Measurements from ENCODE around the gene ATP6V0D1. TPM values are rescaled to one million over a fixed set of nuclear protein-coding genes. Genes with fewer than 3 reads are reported as not detected.

ATP6V0D1 gene
- total RNA-seq, 1 donor from 2014 or later: 49.6 TPM

DNA sequence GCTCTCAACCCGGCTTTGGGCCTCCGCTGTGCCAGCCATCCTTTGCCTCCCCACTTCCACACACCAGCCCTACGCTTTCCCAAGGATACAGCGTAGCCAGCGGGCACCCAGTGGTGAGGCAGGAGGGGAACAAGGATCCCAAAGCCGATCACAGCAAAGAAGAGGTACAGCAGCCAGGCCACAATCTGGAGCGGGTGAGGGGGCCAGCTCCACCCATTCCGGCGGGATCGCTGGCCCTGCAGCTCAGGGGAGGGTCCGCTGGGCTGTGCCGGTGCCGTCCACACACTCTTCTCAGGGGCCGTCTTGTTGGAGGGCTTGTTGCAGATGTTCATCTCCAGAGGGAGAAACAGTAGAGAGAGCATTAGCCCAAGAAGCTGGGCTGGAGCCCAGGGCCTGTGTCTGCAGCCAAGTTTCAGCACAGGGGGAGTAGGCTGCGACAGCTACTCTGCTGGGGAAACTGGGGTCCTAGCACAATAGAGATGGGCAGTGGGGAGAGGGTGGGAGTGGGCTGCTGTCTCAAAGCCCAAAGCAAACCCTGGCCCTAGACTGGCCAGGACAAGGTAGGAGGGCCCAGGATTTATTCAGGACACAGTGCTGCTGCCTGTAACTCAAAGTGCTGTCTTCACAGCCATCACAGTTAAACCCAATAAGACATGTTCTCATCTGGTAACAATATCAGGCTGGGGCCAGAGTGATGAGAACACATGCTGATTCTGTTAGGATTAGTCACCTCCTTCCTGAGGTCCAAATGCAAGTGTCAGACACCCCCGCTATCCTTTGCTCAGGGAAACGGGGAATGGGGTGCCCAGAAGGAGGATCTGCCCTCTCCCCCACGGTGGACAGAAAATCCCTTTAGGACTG lies 74.6 kb downstream of the ATP6V0D1 start:
- DNase-seq: peak; percentile 93

DNA sequence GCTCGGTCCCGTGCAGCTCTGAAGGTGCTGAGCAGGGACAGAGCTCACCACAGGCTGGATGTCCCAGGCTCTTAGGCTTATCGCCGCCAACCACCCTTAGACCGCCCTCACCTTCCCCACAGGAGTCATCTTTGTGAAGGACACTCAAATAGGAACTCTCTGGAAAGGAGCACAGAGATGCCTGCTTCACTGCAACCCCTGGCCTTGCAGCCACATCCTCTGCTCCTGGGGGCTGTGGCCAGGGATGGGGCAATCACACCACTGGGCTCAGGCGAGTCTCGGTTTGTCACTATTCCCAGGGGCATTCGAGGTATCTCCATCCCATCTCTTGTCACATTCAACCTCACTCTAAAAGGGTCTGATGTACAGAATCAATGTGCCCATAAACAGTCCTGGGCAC lies 75.6 kb downstream of the ATP6V0D1 start:
- DNase-seq: no peak

DNA sequence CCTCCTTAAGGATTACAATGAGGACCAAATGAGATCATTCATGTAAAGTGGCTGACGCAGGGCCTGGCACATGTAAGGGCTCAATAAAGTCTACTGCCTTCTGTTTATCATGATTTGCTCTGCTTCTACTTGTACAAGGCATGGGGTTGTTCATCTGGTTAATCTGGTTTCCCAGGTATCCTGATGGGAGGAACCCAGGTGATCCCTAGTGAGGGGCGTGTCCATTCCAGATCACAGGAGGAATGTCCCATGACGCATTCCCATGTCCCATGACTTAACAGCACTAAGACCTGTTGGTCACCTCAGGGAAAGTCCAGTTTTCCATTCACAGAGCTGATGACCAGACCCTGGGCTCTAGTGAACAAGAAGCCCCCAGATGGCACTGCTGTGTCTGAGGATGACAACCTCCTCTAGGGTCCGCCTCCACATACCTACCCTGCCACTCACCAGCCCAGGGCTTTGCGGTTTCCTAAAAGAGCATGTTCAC lies 76.2 kb downstream of the ATP6V0D1 start:
- no peak for DNase-seq

DNA sequence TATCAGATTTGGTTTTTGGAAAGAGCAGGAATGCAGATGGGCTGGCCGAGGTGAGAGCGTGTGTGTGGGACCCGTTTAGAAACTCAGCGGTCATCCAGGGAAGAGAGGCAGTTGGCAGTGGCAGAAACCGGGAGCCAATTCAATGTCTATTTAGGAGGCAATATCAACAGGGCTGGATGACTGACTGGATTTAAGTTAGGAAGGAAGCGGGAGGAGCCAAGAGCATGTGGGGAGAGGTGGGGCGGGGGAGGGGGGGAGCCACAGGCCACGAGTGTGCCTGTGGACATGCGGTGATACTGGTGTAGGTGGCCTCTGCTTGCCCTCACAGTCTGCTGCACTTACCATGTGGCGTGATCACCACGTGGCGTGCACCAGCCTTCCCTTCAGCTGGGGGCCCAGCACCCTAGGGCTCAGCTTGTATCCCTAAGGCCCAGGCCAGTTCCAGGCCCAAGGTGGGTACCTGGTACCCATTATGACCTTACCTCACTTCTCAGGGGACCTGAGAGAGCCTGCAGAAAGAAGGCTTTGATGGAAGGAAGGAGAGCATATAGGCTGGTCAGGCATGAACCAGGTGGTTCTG lies 76.9 kb downstream of the ATP6V0D1 start:
- DNase-seq: no peak

DNA sequence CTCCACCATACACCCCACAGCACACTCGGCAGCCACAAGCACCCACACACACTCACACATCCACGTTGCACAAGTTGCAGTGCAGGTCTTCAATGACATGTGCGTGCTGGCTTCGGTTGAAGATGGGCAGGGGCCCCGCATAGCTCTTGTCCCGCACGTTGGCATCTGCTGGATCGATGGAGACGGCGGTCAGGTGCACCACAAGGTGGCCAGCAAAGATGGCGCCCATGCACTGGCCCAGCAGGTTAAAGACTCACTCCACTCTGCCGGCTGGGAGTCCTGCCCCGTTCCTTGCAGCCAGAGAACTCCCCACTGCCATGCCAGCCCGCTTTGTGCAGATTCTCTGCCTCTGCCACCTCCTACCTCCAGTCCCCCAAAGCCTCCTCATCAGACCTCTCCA lies 80.1 kb downstream of the ATP6V0D1 start:
- no peak for DNase-seq

DNA sequence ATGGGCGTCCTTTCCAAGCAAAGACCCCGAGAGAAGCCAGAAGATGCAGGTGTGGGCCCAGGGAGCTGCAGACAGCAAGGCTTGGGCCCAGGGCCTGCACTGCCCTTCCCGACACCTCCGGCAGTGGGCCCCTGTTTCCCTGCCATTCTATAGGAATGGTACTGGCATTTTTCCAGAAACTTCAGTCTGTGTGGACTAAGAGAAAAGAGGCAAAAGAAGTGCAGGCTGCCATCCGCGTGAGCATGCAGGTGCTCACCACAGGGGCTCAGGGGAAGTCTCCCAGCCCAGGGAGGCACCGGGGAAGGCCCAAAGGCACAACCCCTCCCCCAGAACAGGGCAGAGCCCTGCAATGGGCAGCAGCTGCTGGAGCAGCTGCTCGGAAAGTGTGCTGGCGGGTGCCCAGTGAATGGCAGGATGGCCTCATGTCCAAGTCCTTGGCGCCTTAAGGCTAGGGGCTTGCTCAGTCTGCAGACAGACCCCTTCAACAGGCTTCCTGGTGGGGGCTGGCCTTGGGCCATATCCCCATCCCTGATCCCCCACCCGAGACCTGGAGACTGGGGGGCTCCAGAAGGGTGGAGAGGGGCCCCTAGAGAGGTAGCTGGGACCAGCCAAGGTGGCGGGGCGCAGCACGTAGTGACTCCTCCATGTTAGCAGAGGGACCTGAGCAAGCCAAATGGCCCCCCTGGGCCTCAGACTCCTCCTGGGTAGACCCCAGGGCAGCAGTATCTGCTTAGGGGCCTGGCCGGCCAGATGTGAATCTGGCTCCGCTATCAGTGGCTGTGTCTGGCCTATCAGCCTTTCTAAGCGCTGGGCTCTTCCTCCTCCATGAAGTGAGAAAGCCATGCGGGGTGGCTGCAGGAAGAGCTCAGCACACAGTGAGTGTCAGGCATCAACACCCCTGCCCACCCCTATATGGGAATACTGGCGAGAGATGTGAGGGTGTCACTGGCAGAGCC lies 80.9 kb downstream of the ATP6V0D1 start:
- no peak for DNase-seq

DNA sequence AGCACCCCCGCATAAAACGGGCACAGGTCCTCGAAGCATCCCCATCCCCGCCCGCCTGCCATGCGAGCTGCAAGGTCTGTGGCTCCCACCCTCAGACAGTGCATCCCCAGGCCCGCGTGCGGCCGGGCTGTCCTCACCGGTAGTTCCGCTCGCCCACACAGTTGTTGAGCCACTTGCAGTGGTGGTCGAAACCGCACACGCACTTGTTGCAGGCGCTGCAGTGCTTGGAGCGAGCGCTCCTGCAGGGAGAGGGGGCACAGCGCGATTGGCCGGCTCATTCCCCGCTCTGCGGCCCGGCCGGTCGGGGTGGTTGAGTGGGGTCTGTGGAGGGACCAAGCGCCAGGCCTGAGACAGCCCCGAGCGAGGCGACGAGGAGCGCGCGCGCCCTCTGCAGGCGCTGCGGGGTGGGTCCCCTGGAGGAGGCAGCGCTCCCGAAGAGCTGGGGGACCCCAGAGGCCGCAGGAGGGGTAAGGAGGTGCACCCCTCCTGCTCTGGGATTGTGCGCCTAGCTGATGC lies 81.7 kb downstream of the ATP6V0D1 start:
- no peak for DNase-seq

DNA sequence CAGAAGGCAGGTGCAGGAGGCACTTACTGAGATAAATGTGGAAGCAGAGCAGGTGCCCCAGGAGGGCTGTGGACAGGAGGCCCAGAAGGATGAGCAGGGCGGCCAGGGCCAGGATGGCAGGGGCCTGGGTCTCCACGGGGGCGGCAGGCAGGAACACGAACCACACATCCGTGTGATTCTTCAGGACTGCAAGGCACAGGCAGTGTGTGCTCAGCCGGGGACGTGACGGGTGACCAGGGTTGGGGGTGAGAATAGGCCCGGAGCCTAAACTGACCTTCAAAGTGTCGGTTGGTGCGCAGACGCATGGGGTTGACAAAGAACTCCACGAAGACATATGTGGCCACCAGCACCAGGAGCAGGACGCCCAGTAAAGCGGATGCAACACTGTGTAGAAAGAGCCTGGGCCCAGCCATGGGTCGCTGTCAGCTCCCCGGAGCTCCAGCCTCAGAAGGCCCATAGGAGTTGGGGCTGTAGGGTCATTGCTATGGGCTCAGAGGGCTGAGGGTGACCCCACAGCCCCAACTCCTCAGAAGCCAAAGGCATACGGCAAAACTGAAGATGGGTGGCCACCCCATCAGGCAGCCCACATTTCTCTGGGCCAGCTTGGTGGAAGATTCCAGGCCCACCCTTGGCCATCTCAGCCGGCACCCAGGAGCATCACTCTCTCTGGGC lies 82.3 kb downstream of the ATP6V0D1 start:
- no peak for DNase-seq

DNA sequence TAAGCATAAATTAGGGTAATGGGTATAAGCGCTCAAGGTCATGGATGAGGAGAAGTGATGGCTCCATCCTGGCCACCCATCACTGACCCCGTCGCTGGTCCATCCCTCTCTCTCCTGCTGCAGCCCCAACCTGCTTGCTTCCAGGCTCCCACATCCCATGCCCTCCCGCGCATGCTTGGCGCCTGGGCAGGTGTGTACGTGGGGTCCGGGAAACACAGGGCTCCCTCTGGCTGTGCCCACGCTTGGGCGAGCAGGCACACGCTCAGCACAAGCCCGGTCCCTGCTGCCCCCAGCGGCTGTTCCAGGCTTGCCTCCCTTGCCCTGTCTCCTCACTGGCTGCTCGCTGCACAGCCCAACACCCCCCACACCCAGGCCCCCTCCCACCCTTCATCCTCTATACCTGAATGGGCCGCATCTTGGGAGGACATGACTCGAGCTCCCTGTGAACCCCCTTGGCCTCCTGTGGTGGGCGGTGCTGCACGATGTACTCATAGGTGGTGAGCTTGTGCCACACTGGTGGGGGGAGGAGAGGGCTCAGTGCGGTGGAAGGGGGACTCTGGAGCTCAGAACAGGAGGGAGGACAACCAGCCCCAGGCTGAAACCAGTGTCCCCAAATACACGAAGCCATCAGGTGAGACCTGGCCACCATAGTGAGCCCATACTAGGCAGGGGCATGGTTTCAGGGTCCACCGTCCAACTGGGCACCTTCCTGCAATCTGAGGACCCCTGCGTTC lies 83.0 kb downstream of the ATP6V0D1 start:
- DNase-seq: no peak

DNA sequence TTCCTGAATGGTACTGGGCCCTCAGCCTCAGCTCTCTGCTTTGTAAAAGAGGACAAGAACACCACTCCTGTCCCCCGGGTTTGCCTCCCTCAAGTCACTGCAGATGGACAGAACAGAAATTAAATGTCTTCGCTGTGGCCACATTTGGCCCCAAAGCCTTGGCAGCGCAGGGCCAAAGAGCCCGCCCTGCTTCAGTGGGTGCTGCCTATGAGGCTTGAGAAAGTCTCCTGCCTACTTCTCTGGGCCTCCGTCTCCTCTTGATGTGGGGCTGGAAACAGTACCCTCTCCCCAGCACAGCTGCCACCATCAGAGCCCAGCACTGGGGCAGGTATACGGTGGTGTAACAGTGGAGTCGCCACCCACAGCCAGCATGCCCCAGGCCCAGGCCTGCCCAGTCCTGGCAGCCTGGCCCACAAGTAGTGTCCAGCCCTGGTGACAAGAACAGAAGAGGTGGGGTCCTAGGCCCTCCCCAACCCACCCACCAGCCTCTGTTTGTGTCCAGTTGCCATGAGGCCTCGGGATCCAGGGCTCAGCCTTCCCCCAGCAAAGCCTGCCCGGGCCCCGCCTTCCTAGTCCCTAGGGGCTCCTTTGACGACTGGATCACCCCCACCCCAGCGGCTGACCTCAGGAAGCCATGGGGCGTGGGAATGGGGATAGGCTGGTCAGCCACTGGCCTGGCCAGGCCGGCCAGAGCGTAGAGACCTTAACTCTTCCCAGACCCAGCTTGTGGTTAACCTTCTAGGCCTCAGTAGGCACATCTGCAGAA lies 83.7 kb downstream of the ATP6V0D1 start:
- peak; percentile 32 for DNase-seq

DNA sequence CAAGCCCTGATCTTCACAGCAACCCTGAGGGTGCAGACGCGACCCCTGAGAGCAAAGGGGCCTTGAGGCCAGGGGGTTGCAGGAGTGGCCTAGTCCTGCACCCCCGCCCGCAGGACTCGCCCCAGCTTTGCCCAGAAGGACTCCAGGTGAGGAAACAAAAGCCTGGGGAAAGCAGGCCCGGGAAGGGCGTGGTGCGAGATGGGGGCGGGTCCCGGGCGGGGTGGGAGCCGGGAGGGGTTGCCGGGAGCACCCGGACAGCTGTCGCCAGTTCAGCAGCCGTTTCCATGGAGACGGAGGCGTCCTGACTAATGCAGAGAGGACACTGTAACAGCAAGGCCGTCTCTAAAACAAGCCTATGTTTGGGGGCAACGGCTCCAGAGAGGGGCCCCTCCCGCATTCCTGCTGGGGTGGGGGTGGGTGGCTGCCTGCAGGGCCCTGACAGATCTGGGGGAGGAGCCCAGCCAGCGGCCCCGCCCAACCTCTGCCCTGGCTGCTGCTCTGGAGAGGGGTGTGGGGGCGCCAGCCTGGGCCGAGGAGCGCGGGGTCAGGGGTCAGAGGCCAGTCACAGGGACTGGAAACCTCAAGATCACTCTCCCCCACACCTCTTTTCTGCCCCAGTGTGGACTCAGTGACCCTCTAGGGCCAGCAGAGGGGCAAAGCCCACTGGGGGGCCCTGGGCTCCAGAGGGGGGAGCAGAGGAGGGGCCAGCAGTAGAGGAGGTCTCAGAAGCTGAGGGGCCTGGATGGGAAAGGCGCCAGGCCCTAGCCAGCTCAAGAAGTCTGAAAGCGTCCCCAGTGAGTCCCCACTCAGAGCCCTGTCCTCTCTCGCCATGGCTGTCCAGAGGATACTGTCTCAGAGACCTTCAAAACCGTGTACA lies 84.6 kb downstream of the ATP6V0D1 start:
- DNase-seq: peak; percentile 79

DNA sequence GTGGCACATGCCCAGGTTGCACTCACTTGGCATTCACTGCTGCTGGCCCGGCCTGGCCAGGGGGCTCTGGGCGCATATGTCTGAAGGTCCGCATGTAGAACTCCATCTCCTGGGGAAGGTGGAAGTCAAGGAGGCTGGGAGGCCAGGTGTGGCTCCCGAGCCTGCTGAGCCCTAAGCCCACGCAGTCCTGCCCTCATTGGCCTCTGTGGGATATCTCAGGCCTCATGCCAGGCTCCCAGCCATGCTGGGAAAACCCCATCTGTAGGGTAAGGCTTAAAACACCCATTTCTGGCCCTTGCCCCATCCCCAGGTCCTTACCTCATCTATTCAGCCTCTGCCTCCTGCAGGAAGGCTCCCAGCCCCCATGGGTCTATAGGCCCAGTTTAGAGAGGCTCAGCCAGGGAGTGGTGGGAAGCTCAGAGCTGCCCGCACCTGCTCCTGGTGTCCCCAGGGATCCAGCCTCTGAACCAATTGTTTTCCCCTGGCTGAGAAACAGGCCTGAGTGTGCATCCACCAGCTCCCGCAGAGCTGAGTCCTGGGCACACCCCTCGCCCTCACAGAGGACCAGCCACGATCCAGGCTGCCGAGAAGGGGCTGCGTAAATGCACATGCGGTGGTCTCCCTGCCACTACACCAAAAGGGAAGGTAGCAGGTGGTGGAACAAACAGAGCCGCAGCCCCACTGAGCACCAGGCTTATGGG lies 85.3 kb downstream of the ATP6V0D1 start:
- DNase-seq: no peak

DNA sequence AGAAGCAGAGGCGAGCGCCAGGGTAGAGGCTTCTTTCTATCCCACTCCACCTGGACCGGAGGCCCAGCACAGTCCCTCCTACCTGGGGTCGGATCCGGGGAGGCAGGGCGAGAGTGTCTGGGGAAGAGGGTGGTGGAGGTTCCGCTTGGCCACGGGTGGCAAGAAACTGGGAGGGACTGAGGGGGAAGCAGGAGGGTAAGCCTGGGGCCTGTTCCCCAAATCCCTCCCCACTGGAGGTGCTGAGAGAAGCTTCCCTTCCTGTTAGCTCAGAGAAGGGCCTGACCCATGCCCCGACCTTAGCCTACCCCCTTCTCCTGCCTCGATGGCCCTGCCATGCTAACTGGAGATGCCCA lies 85.9 kb downstream of the ATP6V0D1 start:
- DNase-seq: no peak

DNA sequence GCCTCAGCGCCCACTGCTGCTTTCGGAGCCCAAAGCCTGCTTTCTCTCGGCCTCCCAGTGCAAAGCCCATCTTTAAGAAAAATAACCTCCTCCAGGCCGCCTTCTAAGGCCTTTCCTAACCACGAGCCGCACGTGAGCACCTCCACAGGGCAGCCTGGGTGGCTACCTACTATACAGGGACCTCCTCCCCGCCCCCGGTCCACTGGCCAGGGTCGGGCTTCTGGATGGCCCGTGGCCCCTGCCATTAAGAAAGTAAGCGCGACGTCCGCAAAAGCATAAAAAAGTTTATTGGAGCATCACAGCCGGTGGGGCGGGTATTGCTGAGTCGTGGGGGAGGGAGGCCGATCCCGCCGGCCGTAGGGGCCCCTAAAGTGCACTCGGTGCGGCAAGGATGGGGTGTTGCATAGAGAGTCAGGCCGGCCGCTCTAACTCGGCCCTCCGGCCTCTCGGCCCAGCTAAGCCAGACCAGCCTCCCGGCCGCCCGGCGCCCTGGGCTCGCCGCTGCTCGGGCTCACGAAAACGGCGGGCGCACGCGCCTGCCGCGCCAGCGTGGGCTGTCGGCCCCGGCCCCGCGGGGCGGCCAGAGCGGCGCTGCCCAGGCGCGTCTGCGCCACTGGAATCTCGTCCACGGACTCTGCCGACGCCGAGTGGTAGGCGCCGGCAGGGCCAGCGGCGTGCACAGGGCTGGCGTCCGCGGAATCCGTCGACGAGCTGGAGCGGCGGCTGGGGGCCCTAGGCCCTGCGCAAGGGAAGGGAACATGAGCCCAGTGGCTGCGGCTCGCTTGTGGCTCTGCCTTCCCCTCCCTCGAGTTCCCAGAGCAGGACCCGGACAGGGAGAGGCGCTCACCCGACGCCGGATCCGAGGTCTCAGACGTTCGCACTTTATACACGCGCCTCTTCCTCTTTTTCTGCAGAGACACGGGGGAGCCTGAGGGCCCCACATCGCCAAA lies 86.5 kb downstream of the ATP6V0D1 start:
- no peak for DNase-seq

DNA sequence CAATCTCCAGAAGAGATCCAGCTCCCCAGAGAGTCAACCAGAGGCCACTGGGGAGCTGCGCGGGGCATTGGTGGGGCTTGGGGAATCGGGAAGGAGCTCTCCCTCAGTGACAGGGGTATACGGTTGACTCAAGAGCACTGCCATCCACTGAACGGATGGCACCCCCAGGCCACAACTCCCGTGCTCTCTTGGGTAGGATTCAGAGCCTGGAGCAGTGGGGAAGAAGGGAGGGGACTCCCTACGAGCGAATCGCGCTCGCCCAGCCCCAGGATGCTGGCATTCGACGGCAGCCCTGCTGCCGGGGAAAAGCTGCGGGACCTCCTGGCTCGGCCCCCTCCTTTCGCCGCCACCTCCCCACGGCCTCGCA lies 87.2 kb downstream of the ATP6V0D1 start:
- no peak for DNase-seq

DNA sequence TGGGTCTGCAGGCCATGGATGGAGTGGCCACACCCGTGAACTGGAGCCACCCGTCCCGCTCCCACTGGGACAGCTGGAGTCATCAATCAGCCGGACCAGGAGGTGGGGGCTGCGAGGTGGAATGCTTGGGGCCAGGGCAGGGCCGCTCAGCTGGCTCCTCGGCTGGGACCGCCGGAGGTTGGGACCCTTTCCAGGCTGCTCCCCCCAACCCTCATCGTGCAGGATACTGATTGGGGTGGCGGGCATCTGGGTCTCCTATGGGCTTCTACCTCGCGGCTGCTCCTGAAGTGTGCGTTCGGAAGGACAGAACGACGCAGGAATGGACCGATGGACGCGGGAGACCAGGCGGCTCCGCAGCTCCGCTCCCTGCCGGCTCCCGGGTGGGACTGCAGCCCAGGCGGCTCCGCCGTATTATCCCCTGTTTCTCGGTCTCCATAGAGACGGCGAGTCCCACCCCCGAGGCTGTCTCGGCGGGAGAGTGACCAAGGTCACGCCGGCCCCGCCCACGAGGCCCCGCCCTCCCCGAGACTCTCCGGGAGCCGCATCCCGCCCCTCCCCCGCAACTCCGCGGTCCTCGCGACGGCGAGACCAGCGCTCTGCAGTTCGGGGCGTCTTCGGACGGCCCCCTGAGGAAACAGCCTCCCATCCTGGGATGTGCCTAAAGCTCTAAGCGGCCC lies 87.7 kb downstream of the ATP6V0D1 start, which contains the start of gene TPPP3:
Gene TPPP3, minus strand, starts transcription at position 388 of the 677 bp plus-strand sequence. CDS start 2,387 bp downstream, outside the sequence.
- DNase-seq: peak; percentile 77

All from skin of body (tissue), 2 donors.